T-helper 1 cell treated with Interleukin-12 subunit alpha and Interleukin-12 subunit beta and Interleukin-4 antibody, amounts not matched to agents 30 μg/mL and 1 μg/mL, for 36 hours (primary cell): Measurements from ENCODE around the gene CDYL.

Experiments
- H3K27ac Mint-ChIP-seq: one replicate; pipeline ENCODE4 v1.8.0; 2021; ENCODE audit warnings: mild to moderate bottlenecking, mixed read lengths
- H3K27me3 Mint-ChIP-seq: one replicate; pipeline ENCODE4 v1.8.0; 2021; ENCODE audit warnings: low read depth, mixed read lengths
- H3K36me3 Mint-ChIP-seq: one replicate; pipeline ENCODE4 v1.8.0; 2021; ENCODE audit warnings: low read depth, mixed read lengths
- H3K4me1 Mint-ChIP-seq: one replicate; pipeline ENCODE4 v1.8.0; 2021; ENCODE audit warnings: low read depth, mixed read lengths
- H3K4me3 Mint-ChIP-seq: one replicate; pipeline ENCODE4 v1.8.0; 2021; ENCODE audit warnings: mild to moderate bottlenecking, moderate library complexity, mixed read lengths
- H3K9me3 Mint-ChIP-seq: one replicate; pipeline ENCODE4 v1.8.0; 2021; ENCODE audit warnings: mixed read lengths

CDYL gene

GRCh38 chr6:4781426-4781825 lies 5.2 kb downstream of the CDYL start:
- H3K27me3 Mint-ChIP-seq, result no peaks in the 10 kb centered on the region
- peaks cover 21% of the 10 kb centered on the region for H3K36me3 Mint-ChIP-seq
- H3K4me3 Mint-ChIP-seq, result no peak overlapping the region
- no peak overlapping the region for H3K27ac Mint-ChIP-seq
- H3K9me3 Mint-ChIP-seq, result peaks cover 19% of the 10 kb centered on the region
- H3K4me1 Mint-ChIP-seq, result peaks cover 28% of the 10 kb centered on the region

GRCh38 chr6:4781967-4782575 lies 5.9 kb downstream of the CDYL start:
- H3K9me3 Mint-ChIP-seq, result peaks cover 19% of the 10 kb centered on the region
- no peak overlapping the region for H3K4me3 Mint-ChIP-seq
- H3K36me3 Mint-ChIP-seq, result peaks cover 21% of the 10 kb centered on the region
- no peaks in the 10 kb centered on the region for H3K27me3 Mint-ChIP-seq
- peaks cover 31% of the 10 kb centered on the region for H3K4me1 Mint-ChIP-seq
- H3K27ac Mint-ChIP-seq, result no peak overlapping the region

- Mint-ChIP-seq H3K36me3 (peaks cover 11% of the 10 kb centered on the region), H3K27ac (no peak overlapping the region), H3K4me3 (no peak overlapping the region), H3K9me3 (peaks cover 9% of the 10 kb centered on the region), H3K4me1 (peaks cover 16% of the 10 kb centered on the region), H3K27me3 (no peaks in the 10 kb centered on the region)
These were observed 10.8 kb downstream of the CDYL start for GRCh38 chr6:4786996-4787395.

GRCh38 chr6:4788482-4788881 lies 12.3 kb downstream of the CDYL start:
- Mint-ChIP-seq H3K27me3 (no peaks in the 10 kb centered on the region), H3K36me3 (peaks cover 11% of the 10 kb centered on the region), H3K4me3 (no peak overlapping the region), H3K9me3 (peaks cover 7% of the 10 kb centered on the region), H3K4me1 (peaks cover 15% of the 10 kb centered on the region), H3K27ac (no peak overlapping the region)

- no peak overlapping the region for H3K4me3 Mint-ChIP-seq
- H3K27ac Mint-ChIP-seq, result no peak overlapping the region
These were observed 12.9 kb downstream of the CDYL start for GRCh38 chr6:4788953-4789584.

GRCh38 chr6:4790158-4790899 lies 14.1 kb downstream of the CDYL start:
- H3K27me3 Mint-ChIP-seq, result no peaks in the 10 kb centered on the region
- peaks cover 15% of the 10 kb centered on the region for H3K4me1 Mint-ChIP-seq
- peaks cover 3% of the 10 kb centered on the region for H3K36me3 Mint-ChIP-seq
- no peak overlapping the region for H3K4me3 Mint-ChIP-seq
- H3K27ac Mint-ChIP-seq, result no peak overlapping the region
- H3K9me3 Mint-ChIP-seq, result no peaks in the 10 kb centered on the region

More at GRCh38 chr6:4788953-4789584, 12.9 kb downstream of the CDYL start:
- H3K27me3 Mint-ChIP-seq, result no peaks in the 10 kb centered on the region
- peaks cover 6% of the 10 kb centered on the region for H3K36me3 Mint-ChIP-seq
- peaks cover 15% of the 10 kb centered on the region for H3K4me1 Mint-ChIP-seq
- H3K9me3 Mint-ChIP-seq, result peaks cover under 1% of the 10 kb centered on the region

GRCh38 chr6:4794140-4794707 lies 18.0 kb downstream of the CDYL start:
- Mint-ChIP-seq H3K4me3 (no peak overlapping the region), H3K27me3 (no peaks in the 10 kb centered on the region), H3K27ac (no peak overlapping the region), H3K36me3 (peaks cover 3% of the 10 kb centered on the region), H3K9me3 (no peaks in the 10 kb centered on the region), H3K4me1 (peaks cover 15% of the 10 kb centered on the region)

- peaks cover 22% of the 10 kb centered on the region for H3K4me1 Mint-ChIP-seq
- no peaks in the 10 kb centered on the region for H3K27me3 Mint-ChIP-seq
- no peak overlapping the region for H3K27ac Mint-ChIP-seq
- H3K4me3 Mint-ChIP-seq, result no peak overlapping the region
- H3K36me3 Mint-ChIP-seq, result peaks cover 3% of the 10 kb centered on the region
- no peaks in the 10 kb centered on the region for H3K9me3 Mint-ChIP-seq
These were observed 21.4 kb downstream of the CDYL start for GRCh38 chr6:4797587-4797986.

- H3K27ac Mint-ChIP-seq, result no peak overlapping the region
- no peaks in the 10 kb centered on the region for H3K9me3 Mint-ChIP-seq
- no peaks in the 10 kb centered on the region for H3K27me3 Mint-ChIP-seq
- no peak overlapping the region for H3K4me3 Mint-ChIP-seq
- H3K36me3 Mint-ChIP-seq, result peaks cover 3% of the 10 kb centered on the region
- peaks cover 33% of the 10 kb centered on the region for H3K4me1 Mint-ChIP-seq
These were observed 23.7 kb downstream of the CDYL start for GRCh38 chr6:4799912-4800311.

GRCh38 chr6:4800662-4801061 lies 24.5 kb downstream of the CDYL start:
- Mint-ChIP-seq H3K27ac (no peak overlapping the region), H3K9me3 (no peaks in the 10 kb centered on the region), H3K36me3 (peaks cover 3% of the 10 kb centered on the region), H3K4me1 (peaks cover 33% of the 10 kb centered on the region), H3K4me3 (no peak overlapping the region), H3K27me3 (no peaks in the 10 kb centered on the region)

GRCh38 chr6:4801491-4802110 lies 25.4 kb downstream of the CDYL start:
- Mint-ChIP-seq H3K4me3 (no peak overlapping the region), H3K9me3 (no peaks in the 10 kb centered on the region), H3K27ac (no peak overlapping the region), H3K36me3 (peaks cover 3% of the 10 kb centered on the region), H3K27me3 (no peaks in the 10 kb centered on the region), H3K4me1 (peaks cover 34% of the 10 kb centered on the region)

GRCh38 chr6:4802312-4802935 lies 26.2 kb downstream of the CDYL start:
- no peak overlapping the region for H3K4me3 Mint-ChIP-seq
- H3K4me1 Mint-ChIP-seq, result peaks cover 31% of the 10 kb centered on the region
- H3K27ac Mint-ChIP-seq, result no peak overlapping the region
- H3K36me3 Mint-ChIP-seq, result peaks cover 3% of the 10 kb centered on the region
- no peaks in the 10 kb centered on the region for H3K27me3 Mint-ChIP-seq
- H3K9me3 Mint-ChIP-seq, result no peaks in the 10 kb centered on the region

- H3K27me3 Mint-ChIP-seq, result no peaks in the 10 kb centered on the region
- H3K4me3 Mint-ChIP-seq, result no peak overlapping the region
- H3K27ac Mint-ChIP-seq, result no peak overlapping the region
- peaks cover 2% of the 10 kb centered on the region for H3K36me3 Mint-ChIP-seq
- H3K4me1 Mint-ChIP-seq, result peaks cover 29% of the 10 kb centered on the region
- H3K9me3 Mint-ChIP-seq, result no peaks in the 10 kb centered on the region
These were observed 27.1 kb downstream of the CDYL start for GRCh38 chr6:4803343-4803744.

- Mint-ChIP-seq H3K27ac (no peak overlapping the region), H3K4me1 (peaks cover 29% of the 10 kb centered on the region), H3K27me3 (no peaks in the 10 kb centered on the region), H3K9me3 (peaks cover 5% of the 10 kb centered on the region), H3K36me3 (no peaks in the 10 kb centered on the region), H3K4me3 (no peak overlapping the region)
These were observed 27.9 kb downstream of the CDYL start for GRCh38 chr6:4804095-4804494.
